NOMO-1 treated with DMSO at 0.1 percent for 48 hours (cell line): ENCODE measurements around the gene TTC13.
"Not testable (repeated sequence)": the region's sequence is repeated elsewhere in the genome, so short reads cannot be mapped to it uniquely, and the experiment has no call there.

Experiments used
- DNase-seq: peaks from one replicate; lab custom pipeline; 2025; ENCODE audit not compliant: unreplicated experiment; lab: John Stamatoyannopoulos, UW

TTC13 gene, protein sequence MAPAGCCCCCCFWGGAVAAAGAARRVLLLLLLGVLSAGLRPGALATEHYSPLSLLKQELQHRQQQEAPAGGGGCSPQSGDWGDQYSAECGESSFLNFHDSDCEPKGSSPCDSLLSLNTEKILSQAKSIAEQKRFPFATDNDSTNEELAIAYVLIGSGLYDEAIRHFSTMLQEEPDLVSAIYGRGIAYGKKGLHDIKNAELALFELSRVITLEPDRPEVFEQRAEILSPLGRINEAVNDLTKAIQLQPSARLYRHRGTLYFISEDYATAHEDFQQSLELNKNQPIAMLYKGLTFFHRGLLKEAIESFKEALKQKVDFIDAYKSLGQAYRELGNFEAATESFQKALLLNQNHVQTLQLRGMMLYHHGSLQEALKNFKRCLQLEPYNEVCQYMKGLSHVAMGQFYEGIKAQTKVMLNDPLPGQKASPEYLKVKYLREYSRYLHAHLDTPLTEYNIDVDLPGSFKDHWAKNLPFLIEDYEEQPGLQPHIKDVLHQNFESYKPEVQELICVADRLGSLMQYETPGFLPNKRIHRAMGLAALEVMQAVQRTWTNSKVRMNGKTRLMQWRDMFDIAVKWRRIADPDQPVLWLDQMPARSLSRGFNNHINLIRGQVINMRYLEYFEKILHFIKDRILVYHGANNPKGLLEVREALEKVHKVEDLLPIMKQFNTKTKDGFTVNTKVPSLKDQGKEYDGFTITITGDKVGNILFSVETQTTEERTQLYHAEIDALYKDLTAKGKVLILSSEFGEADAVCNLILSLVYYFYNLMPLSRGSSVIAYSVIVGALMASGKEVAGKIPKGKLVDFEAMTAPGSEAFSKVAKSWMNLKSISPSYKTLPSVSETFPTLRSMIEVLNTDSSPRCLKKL

GRCh38 chr1:230978491-230979388, at the start of gene TTC13, which contains the start of gene ARV1:
Gene TTC13, minus strand, starts transcription at chr1:230978861. Its CDS starts 31 bp downstream, at chr1:230978830.
Gene ARV1, plus strand, starts transcription at chr1:230979094. Its CDS starts 12 bp downstream, at chr1:230979106.
- peak; percentile 99 for DNase-seq

GRCh38 chr1:231027971-231028370, 49.3 kb upstream of the TTC13 start:
- DNase-seq: no peak

GRCh38 chr1:231027136-231027925, 48.7 kb upstream of the TTC13 start:
- DNase-seq: no peak

- DNase-seq: no peak
These were observed 47.9 kb upstream of the TTC13 start for GRCh38 chr1:231026576-231026975.

DNA sequence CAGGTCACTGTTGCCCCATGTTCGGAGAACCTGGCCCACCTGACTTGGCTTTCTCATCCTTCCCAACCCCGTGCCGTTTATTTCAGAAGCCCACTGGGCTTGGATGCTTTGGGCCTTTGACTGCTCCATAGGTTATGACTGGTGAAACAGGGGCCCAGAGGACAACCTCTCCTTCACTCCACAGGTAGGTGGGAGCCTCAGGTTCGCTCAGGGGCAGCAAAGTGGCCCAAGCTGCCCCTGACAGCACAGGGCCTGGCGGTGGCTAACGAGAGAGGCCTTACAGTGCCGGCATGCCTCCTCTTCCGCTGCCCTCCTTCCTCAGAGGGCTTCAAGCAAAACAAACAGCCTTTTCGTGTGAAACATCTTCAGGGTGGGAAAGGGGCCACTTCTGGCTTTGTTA, 44.5 kb upstream of the TTC13 start:
- DNase-seq: no peak

DNA sequence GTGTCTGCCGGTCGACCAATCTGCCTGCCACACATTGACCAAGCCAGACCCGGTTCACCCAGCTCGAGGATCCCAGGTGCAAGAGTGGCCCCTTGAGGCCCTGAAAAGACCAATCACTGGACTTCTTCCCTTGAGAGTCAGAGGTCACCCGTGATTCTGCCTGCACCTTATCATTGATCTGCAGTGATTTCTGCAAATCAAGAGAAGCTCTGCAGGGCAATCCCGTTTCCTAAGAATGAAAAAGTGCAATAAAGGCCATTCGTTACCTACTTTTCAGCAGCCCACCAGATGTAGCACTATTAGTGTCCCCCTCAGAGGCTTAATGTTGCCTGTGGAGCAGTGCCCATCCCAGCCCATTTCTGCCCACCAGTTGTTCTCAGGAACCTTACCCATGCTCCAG, 43.9 kb upstream of the TTC13 start:
- not testable (repeated sequence) for DNase-seq

DNA sequence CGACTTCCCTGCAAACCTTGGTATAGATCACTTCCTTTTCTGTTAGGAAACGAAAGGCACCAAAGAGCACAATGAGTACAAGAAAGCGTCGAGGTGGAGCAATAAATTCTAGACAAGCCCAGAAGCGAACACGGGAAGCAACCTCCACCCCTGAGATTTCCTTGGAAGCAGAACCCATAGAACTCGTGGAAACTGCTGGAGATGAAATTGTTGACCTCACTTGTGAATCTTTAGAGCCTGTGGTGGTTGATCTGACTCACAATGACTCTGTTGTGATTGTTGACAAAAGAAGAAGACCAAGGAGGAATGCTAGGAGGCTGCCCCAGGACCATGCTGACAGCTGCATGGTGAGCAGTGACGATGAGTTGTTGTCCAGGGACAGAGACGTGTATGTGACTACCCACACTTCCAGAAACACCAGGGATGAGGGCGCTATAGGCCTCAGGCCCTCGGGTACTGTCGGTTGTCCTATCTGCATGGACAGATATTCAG, 42.9 kb upstream of the TTC13 start:
- DNase-seq: peak; percentile 44

- DNase-seq: no peak
These were observed 42.2 kb upstream of the TTC13 start for GRCh38 chr1:231020816-231021215.

DNA sequence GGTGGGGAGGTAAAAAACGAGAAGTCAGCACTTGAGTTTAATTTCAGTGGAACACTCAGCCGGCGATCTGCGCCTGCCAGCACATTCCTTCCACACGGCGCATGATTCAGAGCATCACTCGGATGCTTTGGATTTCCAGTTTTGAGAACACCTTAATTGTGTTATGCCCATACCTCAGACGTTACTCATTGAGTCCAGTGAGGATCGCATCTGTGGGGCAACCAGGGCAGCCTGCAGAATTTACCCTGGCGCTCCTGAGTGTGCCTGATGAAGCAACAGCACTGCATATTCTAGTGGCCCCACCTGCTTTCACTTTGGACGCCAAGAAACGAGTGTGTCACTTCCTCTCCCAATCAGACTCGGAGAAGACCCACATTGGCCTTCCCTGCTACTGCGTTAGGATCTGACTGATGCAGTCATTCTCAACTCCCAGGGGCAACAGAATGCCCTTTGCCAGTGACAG, 41.5 kb upstream of the TTC13 start:
- peak; percentile 82 for DNase-seq

DNA sequence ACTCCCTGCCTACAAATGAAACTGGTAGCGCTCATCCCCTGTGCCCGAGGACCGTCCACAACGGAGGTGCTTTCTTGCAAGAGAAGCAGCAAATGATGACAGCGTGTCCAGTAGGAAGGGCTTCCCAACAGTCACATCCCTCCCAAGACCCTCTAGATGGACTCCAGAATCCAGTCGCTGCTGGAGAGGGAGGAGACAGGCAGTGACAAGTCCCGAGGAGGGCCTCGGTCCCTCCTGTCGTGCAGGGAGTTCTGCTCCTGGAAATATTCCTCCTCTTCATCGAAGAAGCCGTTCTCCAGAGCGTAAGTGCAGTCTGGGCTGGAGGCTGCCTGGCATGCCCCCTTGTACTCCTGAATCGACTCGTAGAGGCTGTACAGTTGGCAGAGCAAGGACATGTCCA, 41.0 kb upstream of the TTC13 start:
- DNase-seq: no peak

DNA sequence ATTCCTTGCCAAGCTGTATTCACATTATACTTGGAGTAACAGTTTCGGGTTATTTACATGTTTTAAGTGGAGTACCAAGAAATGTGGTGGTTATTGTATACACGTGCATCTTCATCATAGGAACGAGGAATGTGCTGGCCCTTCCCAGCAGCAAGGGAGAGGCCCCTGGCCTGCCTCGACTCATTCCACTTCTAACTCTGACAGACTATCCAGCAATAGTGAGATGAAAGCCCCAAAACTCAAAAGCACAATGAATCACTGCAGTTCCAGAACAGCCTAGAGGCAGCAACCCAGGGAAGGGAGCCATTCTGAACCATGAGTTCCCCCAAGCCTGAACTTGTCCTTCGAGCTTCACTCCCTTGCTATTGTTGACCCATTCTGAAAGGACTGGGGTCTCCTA, 38.3 kb upstream of the TTC13 start:
- no peak for DNase-seq

DNA sequence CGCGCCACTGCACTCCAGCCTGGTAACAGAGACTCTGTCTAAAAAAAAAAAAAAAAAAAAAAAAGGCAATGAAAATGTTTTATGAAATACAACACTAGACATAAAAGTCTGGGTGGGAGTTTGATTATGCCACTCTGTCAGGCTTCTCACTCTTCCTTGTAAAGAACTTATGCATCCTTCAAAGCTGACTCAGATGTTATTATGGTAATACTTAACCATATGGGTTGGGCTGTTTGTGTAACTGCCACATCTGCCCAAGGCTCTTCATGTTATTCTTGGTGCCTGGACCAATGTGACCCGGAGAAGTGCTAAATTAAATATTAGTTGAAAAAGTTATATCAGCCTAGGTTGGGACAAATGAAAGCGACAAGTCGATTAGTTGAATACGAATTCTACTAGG, 37.6 kb upstream of the TTC13 start:
- no peak for DNase-seq

GRCh38 chr1:231013391-231014015, 34.8 kb upstream of the TTC13 start:
- no peak for DNase-seq

DNA sequence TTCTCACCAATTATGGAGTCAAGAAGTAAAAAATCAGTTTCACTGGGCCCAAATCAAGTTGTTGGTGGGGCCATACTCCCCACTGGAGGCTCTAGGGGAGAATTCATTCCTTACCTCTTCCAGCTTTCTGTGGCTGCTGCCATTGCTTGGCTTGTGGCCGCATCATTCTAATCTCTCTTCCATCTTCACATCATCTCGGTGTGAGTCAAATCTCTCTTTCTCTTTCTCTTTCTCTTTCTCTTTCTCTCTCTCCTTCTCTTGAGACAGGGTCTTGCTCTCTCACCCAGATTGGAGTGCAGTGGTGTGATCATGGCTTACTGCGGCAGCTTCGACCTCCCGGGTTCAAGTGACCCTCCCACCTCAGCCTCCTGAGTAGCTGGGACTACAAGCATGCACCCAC, 33.3 kb upstream of the TTC13 start:
- DNase-seq: no peak

DNA sequence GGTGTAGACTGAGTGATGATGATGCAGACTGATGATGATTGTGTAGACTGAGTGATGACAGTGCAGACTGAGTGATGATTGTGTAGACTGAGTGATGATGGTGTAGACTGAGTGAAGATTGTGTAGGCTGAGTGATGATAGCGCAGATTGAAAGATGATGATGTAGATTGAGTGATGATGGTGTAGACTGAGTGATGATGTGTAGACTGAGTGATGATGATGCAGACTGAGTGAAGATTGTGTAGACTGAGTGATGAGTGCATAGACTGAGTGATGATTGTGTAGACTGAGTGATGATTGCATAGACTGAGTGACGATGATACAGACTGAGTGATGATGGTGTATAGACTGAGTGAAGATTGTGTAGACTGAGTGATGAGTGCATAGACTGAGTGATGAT, 32.7 kb upstream of the TTC13 start:
- no peak for DNase-seq

- DNase-seq: not testable (repeated sequence)
These were observed 28.9 kb upstream of the TTC13 start for GRCh38 chr1:231007535-231007934.

DNA sequence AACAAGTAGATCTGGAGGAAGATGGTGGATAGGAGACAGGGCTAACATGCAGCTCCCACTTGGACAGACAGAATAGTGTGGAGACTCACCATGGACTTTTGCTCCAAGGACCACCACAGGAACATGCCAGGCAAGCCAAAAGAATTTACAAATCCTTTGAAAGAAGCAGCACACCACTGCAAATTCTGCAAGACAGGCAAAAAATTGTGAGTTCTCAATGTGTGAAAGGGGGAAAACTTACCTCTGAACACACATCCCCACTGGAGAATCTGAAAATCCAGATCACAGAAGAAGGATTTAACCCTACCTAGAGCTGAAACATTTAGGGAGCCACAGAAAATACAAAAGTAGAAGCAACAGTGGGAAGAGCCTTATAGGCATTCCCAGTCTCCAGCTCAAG, 23.2 kb upstream of the TTC13 start:
- DNase-seq: no peak

- no peak for DNase-seq
These were observed 22.0 kb upstream of the TTC13 start for GRCh38 chr1:231000639-231001038.

DNA sequence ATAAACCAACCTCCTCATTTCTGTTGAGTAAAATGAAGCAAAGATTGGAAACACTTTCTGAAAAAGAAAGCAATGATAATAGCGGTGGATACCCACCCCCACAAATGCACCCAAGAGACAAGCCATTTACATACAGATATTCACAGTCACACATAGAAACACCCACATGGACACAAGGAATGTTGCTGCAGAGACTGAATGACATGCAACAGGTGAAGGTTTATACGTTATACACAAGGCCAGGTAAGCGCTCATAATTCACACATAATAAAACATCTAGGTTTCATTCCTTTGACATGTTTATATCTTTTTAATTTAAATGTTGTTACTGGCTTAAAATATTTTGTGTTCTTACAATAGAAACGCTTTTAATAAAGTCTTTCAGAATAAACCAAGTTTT, 21.5 kb upstream of the TTC13 start:
- DNase-seq: no peak
